Liver (tissue), 3 donors: Measurements from ENCODE around the gene PIGP.

Source experiments
- JUND ChIP-seq, 2 donors: IDR thresholded peaks; 2 replicates each; pipeline ENCODE4 v1.6.1; 2016; ENCODE audit warnings: antibody characterized with exemption in 2 of 2
- RAD21 ChIP-seq, 2 donors: IDR thresholded peaks; 2 replicates each; pipeline ENCODE4 v1.6.1; 2016; ENCODE audit warnings: antibody characterized with exemption in 2 of 2, mild to moderate bottlenecking in 2 of 2
- YY1 ChIP-seq: IDR thresholded peaks from 2 replicates; pipeline ENCODE4 v1.6.1; 2016; ENCODE audit warnings: antibody characterized with exemption, mild to moderate bottlenecking
- TF ChIP-seq, protein P1 (sequence below): fragments of 150-350 bp; IDR thresholded peaks from 2 replicates; pipeline ENCODE4 v1.5.1; 2017; ENCODE audit warnings: improper control_type of control experiment, low read depth, low read length; ENCODE audit not compliant: missing input control
- TF ChIP-seq, protein P2 (sequence below): IDR thresholded peaks from 2 replicates; pipeline ENCODE4 v1.6.1; 2016; ENCODE audit warnings: antibody characterized with exemption
- TF ChIP-seq, protein P3 (sequence below): IDR thresholded peaks from 2 replicates; pipeline ENCODE4 v1.6.1; 2016; ENCODE audit warnings: antibody characterized with exemption
- TF ChIP-seq, protein P4 (sequence below): IDR thresholded peaks from 2 replicates; pipeline ENCODE4 v1.6.1; 2016; ENCODE audit warnings: antibody characterized with exemption
- TF ChIP-seq, protein P5 (sequence below): IDR thresholded peaks from 2 replicates; pipeline ENCODE4 v1.6.1; 2016; ENCODE audit warnings: antibody characterized with exemption, mild to moderate bottlenecking
- donor health status: healthy.
- donor health status: healthy.

DNA sequence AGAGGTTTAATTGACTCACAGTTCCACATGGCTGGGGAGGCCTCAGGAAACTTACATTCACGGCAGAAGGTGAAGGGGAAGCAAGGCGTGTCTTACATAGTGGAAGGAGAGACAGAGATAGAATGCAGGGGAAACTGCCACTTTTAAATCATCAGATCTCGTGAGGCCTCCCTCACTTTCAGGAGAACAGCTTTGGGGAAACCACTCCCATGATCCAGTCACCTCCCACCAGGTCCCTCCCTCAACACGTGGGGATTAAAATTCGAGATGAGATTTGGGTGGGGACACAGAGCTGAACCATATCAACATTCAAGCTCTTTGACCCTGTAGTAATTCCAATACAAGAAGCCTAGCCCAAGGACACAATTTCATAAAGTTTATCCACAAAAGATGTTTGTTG is 13.7 kb downstream of the PIGP start:
- TF ChIP-seq, protein P1, sequence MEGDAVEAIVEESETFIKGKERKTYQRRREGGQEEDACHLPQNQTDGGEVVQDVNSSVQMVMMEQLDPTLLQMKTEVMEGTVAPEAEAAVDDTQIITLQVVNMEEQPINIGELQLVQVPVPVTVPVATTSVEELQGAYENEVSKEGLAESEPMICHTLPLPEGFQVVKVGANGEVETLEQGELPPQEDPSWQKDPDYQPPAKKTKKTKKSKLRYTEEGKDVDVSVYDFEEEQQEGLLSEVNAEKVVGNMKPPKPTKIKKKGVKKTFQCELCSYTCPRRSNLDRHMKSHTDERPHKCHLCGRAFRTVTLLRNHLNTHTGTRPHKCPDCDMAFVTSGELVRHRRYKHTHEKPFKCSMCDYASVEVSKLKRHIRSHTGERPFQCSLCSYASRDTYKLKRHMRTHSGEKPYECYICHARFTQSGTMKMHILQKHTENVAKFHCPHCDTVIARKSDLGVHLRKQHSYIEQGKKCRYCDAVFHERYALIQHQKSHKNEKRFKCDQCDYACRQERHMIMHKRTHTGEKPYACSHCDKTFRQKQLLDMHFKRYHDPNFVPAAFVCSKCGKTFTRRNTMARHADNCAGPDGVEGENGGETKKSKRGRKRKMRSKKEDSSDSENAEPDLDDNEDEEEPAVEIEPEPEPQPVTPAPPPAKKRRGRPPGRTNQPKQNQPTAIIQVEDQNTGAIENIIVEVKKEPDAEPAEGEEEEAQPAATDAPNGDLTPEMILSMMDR = no peak
- TF ChIP-seq, protein P2, sequence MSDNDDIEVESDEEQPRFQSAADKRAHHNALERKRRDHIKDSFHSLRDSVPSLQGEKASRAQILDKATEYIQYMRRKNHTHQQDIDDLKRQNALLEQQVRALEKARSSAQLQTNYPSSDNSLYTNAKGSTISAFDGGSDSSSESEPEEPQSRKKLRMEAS = no peak
- no peak for TF ChIP-seq JUND (IDR thresholded peaks at IDR 0.05)
- TF ChIP-seq, protein P3, sequence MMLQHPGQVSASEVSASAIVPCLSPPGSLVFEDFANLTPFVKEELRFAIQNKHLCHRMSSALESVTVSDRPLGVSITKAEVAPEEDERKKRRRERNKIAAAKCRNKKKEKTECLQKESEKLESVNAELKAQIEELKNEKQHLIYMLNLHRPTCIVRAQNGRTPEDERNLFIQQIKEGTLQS = no peak
- TF ChIP-seq RAD21 (IDR thresholded peaks at IDR 0.05) = no peak
- TF ChIP-seq, protein P4, sequence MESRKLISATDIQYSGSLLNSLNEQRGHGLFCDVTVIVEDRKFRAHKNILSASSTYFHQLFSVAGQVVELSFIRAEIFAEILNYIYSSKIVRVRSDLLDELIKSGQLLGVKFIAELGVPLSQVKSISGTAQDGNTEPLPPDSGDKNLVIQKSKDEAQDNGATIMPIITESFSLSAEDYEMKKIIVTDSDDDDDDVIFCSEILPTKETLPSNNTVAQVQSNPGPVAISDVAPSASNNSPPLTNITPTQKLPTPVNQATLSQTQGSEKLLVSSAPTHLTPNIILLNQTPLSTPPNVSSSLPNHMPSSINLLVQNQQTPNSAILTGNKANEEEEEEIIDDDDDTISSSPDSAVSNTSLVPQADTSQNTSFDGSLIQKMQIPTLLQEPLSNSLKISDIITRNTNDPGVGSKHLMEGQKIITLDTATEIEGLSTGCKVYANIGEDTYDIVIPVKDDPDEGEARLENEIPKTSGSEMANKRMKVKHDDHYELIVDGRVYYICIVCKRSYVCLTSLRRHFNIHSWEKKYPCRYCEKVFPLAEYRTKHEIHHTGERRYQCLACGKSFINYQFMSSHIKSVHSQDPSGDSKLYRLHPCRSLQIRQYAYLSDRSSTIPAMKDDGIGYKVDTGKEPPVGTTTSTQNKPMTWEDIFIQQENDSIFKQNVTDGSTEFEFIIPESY = no peak
- TF ChIP-seq, protein P5, sequence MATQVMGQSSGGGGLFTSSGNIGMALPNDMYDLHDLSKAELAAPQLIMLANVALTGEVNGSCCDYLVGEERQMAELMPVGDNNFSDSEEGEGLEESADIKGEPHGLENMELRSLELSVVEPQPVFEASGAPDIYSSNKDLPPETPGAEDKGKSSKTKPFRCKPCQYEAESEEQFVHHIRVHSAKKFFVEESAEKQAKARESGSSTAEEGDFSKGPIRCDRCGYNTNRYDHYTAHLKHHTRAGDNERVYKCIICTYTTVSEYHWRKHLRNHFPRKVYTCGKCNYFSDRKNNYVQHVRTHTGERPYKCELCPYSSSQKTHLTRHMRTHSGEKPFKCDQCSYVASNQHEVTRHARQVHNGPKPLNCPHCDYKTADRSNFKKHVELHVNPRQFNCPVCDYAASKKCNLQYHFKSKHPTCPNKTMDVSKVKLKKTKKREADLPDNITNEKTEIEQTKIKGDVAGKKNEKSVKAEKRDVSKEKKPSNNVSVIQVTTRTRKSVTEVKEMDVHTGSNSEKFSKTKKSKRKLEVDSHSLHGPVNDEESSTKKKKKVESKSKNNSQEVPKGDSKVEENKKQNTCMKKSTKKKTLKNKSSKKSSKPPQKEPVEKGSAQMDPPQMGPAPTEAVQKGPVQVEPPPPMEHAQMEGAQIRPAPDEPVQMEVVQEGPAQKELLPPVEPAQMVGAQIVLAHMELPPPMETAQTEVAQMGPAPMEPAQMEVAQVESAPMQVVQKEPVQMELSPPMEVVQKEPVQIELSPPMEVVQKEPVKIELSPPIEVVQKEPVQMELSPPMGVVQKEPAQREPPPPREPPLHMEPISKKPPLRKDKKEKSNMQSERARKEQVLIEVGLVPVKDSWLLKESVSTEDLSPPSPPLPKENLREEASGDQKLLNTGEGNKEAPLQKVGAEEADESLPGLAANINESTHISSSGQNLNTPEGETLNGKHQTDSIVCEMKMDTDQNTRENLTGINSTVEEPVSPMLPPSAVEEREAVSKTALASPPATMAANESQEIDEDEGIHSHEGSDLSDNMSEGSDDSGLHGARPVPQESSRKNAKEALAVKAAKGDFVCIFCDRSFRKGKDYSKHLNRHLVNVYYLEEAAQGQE = no peak
- TF ChIP-seq YY1 = no peak
